PC-9 (cell line): ENCODE data around the gene NKX6-2.

Experiments
- EZH2 ChIP-seq: fragments of 200-600 bp; sonication (generic); IDR thresholded peaks from 2 replicates; pipeline ENCODE4 v1.8.0; 2017; ENCODE audit warnings: antibody characterized with exemption, low read depth
- TF ChIP-seq, protein P1 (sequence below): fragments of 200-600 bp; sonication (generic); conservative IDR thresholded peaks from 2 replicates; pipeline ENCODE4 v1.6.1; 2017; ENCODE audit warnings: mixed run types, antibody characterized with exemption, mild to moderate bottlenecking, moderate library complexity

DNA sequence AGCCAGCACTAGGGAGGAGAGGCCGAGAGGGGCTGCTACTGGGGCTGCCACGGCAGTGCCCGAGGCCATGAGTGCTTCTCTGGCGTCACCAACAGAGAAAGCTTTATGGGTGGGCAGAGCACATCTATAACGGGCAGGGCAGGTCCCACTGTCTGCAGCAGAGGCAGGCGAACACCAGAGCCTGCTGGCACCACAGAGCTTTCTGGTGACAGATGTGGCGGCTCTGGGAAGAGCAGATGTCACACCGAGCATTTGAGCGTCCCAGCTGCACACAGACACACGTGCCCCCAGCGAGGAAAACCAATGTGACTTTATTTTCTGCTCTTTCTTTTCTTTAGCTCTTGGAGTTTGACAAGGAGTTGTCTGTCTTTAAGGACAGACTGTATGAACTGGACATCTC lies 20.5 kb downstream of the NKX6-2 start:
- TF ChIP-seq EZH2 = no peak
- TF ChIP-seq, protein P1, sequence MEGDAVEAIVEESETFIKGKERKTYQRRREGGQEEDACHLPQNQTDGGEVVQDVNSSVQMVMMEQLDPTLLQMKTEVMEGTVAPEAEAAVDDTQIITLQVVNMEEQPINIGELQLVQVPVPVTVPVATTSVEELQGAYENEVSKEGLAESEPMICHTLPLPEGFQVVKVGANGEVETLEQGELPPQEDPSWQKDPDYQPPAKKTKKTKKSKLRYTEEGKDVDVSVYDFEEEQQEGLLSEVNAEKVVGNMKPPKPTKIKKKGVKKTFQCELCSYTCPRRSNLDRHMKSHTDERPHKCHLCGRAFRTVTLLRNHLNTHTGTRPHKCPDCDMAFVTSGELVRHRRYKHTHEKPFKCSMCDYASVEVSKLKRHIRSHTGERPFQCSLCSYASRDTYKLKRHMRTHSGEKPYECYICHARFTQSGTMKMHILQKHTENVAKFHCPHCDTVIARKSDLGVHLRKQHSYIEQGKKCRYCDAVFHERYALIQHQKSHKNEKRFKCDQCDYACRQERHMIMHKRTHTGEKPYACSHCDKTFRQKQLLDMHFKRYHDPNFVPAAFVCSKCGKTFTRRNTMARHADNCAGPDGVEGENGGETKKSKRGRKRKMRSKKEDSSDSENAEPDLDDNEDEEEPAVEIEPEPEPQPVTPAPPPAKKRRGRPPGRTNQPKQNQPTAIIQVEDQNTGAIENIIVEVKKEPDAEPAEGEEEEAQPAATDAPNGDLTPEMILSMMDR = no peak
